Left cardiac atrium (tissue), 4 donors: ENCODE measurements around the gene GTPBP3. TPM values are rescaled to one million over a fixed set of nuclear protein-coding genes. Genes with fewer than 3 reads are reported as not detected.
A peak's percentile ranks its signal among the peaks of the same experiment; 100 is the strongest.
"Not testable (repeated sequence)": the region's sequence is repeated elsewhere in the genome, so short reads cannot be mapped to it uniquely, and the experiment has no call there.

ENCODE experiments used
- ATAC-seq, 2 donors: fragments of 200-7000 bp; cut with Tn5 transposase; one replicate each; pipeline ENCODE4 v1.9.1; 2020; ENCODE audit warnings: mild to moderate bottlenecking in 2 of 2, moderate library complexity in 2 of 2
- DNase-seq: peaks from one replicate; pipeline ENCODE4 v3.0.0-alpha.2; 2020
- intact Hi-C, 2 donors: fragments of 100-400 bp; cut with DNase I; formaldehyde crosslinking; loops; one replicate each; pipeline versions ENCODE4 v1.14.1 to v1.15.1; 2022 to 2023
- long read RNA-seq: library from polyadenylated mRNA; unstranded; transcript quantifications from one replicate; pipeline ENCODE4 v2.0.0, GENCODE V29; 2021
- total RNA-seq, 2 donors: library from RNA; stranded (reverse); fragmentation: NEBNext Ultra II Directional; extraction: Animal tissue kit (Norgen Biotek cat#: 25700); gene quantifications; one replicate each; pipeline ENCODE4 v1.2.1, GENCODE V29; 2021
- donor health status: DM: no; HTN: yes; CAD: no.
- donor health status: DM: no; HTN: yes; CAD: no; lungs with severe emphysema.
- donor health status: DM: yes; HTN: yes; CAD: no.
- donor health status: Dilated cardiomyopathy.

Gene GTPBP3
- 10 to 100 TPM in 1 of 2 donors, 1 to 10 TPM in 1; 9.7 to 12.8 TPM for total RNA-seq
- long read RNA-seq, transcript GTPBP3-201 (9 exons, 2,579 nt) = major isoform, 13 of 29 reads
- long read RNA-seq, transcript GTPBP3-222 (9 exons, 2,493 nt) = minor isoform, 9 of 29 reads
- long read RNA-seq, partial matches to known transcripts = 2 of 29 reads
- long read RNA-seq, other reads (novel, unspliced or antisense) = 5 of 29 reads

- intact Hi-C loops = no loop called here
- ATAC-seq (peak; percentile 93), DNase-seq (peak; percentile 98)
Measured at GRCh38 chr19:17336872-17337674, at the start of gene GTPBP3. Gene GTPBP3 (plus strand): TSS chr19:17337553. CDS start chr19:17337612, 59 bp downstream.

- ATAC-seq (peak in 1 of 2 donors; percentile 52), DNase-seq (peak; percentile 86)
- intact Hi-C loops = loop anchor here in 1 of 2 donors (10.0 kb wide), 1 partner anchor 85 kb away; no protein-coding TSS in a partner anchor
Measured at GRCh38 chr19:17289489-17289888, 47.9 kb upstream of the GTPBP3 start.

GRCh38 chr19:17292301-17293074 lies 44.9 kb upstream of the GTPBP3 start:
- ATAC-seq (peak; percentile 94), DNase-seq (peak; percentile 75)
- intact Hi-C loops = loop anchor here in 1 of 2 donors (5.0 kb wide), 1 partner anchor 95 kb away; no protein-coding TSS in a partner anchor

- intact Hi-C loops = loop anchor here in 1 of 2 donors (5.0 kb wide), 1 partner anchor 94 kb away; no protein-coding TSS in a partner anchor
- ATAC-seq = no peak
- no peak for DNase-seq
Measured at GRCh38 chr19:17293605-17294004, 43.7 kb upstream of the GTPBP3 start.

- ATAC-seq (peak in 1 of 2 donors; percentile 10), DNase-seq (no peak)
- intact Hi-C loops = loop anchor here in 1 of 2 donors (5.0 kb wide), 1 partner anchor 93 kb away; no protein-coding TSS in a partner anchor
Measured at GRCh38 chr19:17294051-17294891, 43.1 kb upstream of the GTPBP3 start.

GRCh38 chr19:17295551-17295950 lies 41.8 kb upstream of the GTPBP3 start:
- intact Hi-C loops, DNase-seq, ATAC-seq: not testable (repeated sequence)

GRCh38 chr19:17296273-17296672 lies 41.1 kb upstream of the GTPBP3 start:
- ATAC-seq (no peak), DNase-seq (no peak)
- intact Hi-C loops = no loop called here

GRCh38 chr19:17296976-17297375 lies 40.4 kb upstream of the GTPBP3 start:
- DNase-seq = no peak
- intact Hi-C loops = no loop called here
- ATAC-seq = no peak

- no peak for ATAC-seq
- DNase-seq = no peak
- intact Hi-C loops = loop anchor here in 1 of 2 donors (5.0 kb wide), 1 partner anchor 41 kb away; no protein-coding TSS in a partner anchor
Measured at GRCh38 chr19:17300992-17301619, 36.2 kb upstream of the GTPBP3 start.

- DNase-seq (no peak), ATAC-seq (no peak)
- intact Hi-C loops = loop anchor here in 1 of 2 donors (5.0 kb wide), 1 partner anchor 40 kb away; no protein-coding TSS in a partner anchor
Measured at GRCh38 chr19:17302391-17303166, 34.8 kb upstream of the GTPBP3 start.

- intact Hi-C loops = loop anchor here in 1 of 2 donors (5.0 kb wide), 1 partner anchor 39 kb away; no protein-coding TSS in a partner anchor
- peak; percentile 86 to 89 for ATAC-seq
- peak; percentile 97 for DNase-seq
Measured at GRCh38 chr19:17303167-17303939, 34.0 kb upstream of the GTPBP3 start, which contains the start of gene ABHD8. Gene ABHD8 (minus strand): TSS chr19:17303425. CDS start chr19:17301616, 1,809 bp downstream.

- no peak for DNase-seq
- intact Hi-C loops = loop anchor here in 1 of 2 donors (5.0 kb wide), 1 partner anchor 38 kb away; no protein-coding TSS in a partner anchor
- no peak for ATAC-seq
Measured at GRCh38 chr19:17303940-17304267, 33.4 kb upstream of the GTPBP3 start.

GRCh38 chr19:17304386-17305215 lies 32.8 kb upstream of the GTPBP3 start:
- intact Hi-C loops = loop anchor here in 1 of 2 donors (5.0 kb wide), 1 partner anchor 38 kb away; no protein-coding TSS in a partner anchor
- no peak for DNase-seq
- ATAC-seq = no peak

GRCh38 chr19:17305216-17305516 lies 32.2 kb upstream of the GTPBP3 start:
- ATAC-seq = no peak
- no peak for DNase-seq
- intact Hi-C loops = no loop called here

GRCh38 chr19:17305517-17306284 lies 31.7 kb upstream of the GTPBP3 start, which contains the start of gene MRPL34:
Gene MRPL34 (plus strand): TSS chr19:17305872. CDS start chr19:17305893, 21 bp downstream.
- peak; percentile 67 to 75 for ATAC-seq
- peak; percentile 96 for DNase-seq
- intact Hi-C loops = no loop called here
